ENCODE data around the gene PCSK1. TPM values are rescaled to one million over a fixed set of nuclear protein-coding genes. Genes with fewer than 3 reads are reported as not detected.

The PCSK1 gene
- total RNA-seq (10 to 100 TPM in 3 of 6 donors, 1 to 10 TPM in 3; 2.3 to 33.0 (median 10.5) TPM), polyA plus RNA-seq (10 to 100 TPM in 1 of 2 donors, 1 to 10 TPM in 1; 3.8 to 32.4 TPM)

DNA sequence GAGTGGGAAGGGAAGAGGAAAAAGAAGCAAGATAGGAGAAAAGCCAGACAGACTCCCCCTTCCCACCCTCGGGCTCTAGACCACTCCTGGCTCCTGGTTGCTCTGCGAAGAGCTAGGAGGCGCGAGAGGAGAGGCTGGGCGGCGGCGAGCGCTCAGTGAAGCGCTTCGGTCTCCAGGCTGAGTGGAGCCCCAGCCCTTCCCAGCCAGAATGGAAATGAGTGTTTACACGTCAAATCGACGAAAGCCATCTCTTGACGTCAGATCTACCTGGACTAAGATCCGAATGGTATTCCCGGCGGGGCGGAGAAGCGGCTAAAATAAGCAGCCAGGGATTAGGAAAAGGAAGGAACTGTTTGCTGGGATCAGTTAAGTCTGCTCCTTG, at the start of gene PCSK1:
Gene PCSK1 (minus strand): TSS at position 183 of the 382 bp plus-strand sequence. CDS start 206 bp downstream, outside the sequence.
- no peak for FAIRE-seq
- intact Hi-C loops (cut with DNase I): no loop called here
- Histone ChIP-seq H3K4me1 (no peaks in the 10 kb centered on the region), H3K4me3 (peak within 1 kb of the TSS in 1 of 4 donors; percentile 15), H3K27me3 (peaks cover 0 to 7% (median 3%) of the 10 kb centered on the region in 4 donors), H3K9me3 (no peaks in the 10 kb centered on the region), H3K36me3 (no peaks in the 10 kb centered on the region), H3K27ac (no peak within 1 kb of the TSS)
- peak in 1 of 6 donors; percentile 61 for DNase-seq
- TF ChIP-seq CTCF (IDR thresholded peaks at IDR 0.05): no peak
- 16 to 17% methylated on average over 19 of the region's 19 CpGs for WGBS, 2 donors
- ATAC-seq: peak in 3 of 4 donors; percentile 31 to 75 (median 68)

DNA sequence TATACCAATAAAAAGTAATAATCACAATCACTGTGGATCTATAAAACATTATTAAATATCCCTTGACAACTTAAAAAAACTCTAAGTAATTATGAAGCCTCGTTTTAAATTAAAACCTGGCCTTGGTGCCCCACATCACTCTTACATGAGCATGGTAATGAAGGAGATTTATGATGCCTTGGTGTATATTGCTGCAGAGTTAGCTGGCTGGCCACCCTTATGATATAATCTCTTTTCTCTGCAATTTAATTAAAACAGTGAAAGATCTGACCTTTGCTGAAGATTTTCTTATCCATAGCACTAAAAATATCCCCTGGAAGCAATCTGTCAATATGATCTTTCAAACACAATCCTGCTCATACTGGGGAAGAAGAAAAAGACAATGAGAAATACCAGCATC, 48.8 kb upstream of the PCSK1 start:
- no peak for FAIRE-seq
- H3K4me1 ChIP-seq: no peaks in the 10 kb centered on the region
- no peak for TF ChIP-seq CTCF (IDR thresholded peaks at IDR 0.05)
- H3K27me3 ChIP-seq: no peaks in the 10 kb centered on the region
- 35 to 39% methylated on average over 1 of the region's 1 CpG for WGBS, 2 donors
- no peaks in the 10 kb centered on the region for H3K9me3 ChIP-seq
- no peak for DNase-seq
- H3K27ac ChIP-seq: no peak overlapping the region
- no peak for ATAC-seq
- intact Hi-C loops (cut with DNase I): no loop called here
- H3K4me3 ChIP-seq: no peak overlapping the region
- H3K36me3 ChIP-seq: no peaks in the 10 kb centered on the region

- intact Hi-C loops (cut with DNase I): no loop called here
- FAIRE-seq: no peak
- no peak for TF ChIP-seq CTCF (IDR thresholded peaks at IDR 0.05)
- Histone ChIP-seq H3K27me3 (no peaks in the 10 kb centered on the region), H3K9me3 (no peaks in the 10 kb centered on the region), H3K36me3 (no peaks in the 10 kb centered on the region), H3K4me1 (no peaks in the 10 kb centered on the region), H3K27ac (no peak overlapping the region), H3K4me3 (no peak overlapping the region)
- DNase-seq: no peak
- ATAC-seq: no peak
These were observed 48.1 kb upstream of the PCSK1 start for GRCh38 chr5:96481009-96481786.

DNA sequence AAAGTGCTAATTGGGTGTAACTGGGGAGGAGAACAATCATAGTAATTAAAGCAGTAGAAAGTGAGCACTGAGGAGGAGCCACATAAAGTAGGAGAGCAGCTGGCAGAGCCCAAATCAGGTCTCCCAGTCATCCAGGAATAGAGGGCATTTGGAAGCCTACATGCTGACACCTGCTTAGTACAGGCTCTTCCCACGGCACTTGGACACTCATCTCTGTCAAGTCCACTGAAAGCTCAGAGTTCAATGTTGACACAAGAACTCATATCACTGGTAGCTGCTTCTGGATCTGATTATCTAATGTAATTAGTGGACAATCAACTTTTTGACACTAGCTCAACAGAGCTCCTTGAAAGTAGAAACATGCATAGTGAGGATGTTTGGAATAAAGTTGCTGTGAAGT, 45.9 kb upstream of the PCSK1 start:
- no peaks in the 10 kb centered on the region for H3K27me3 ChIP-seq
- peak in 1 of 6 donors; percentile 19 for DNase-seq
- intact Hi-C loops (cut with DNase I): no loop called here
- no peak for TF ChIP-seq CTCF (IDR thresholded peaks at IDR 0.05)
- H3K36me3 ChIP-seq: no peaks in the 10 kb centered on the region
- H3K27ac ChIP-seq: no peak overlapping the region
- H3K4me3 ChIP-seq: no peak overlapping the region
- FAIRE-seq: no peak
- WGBS, 2 donors: 30 to 35% methylated on average over 1 of the region's 1 CpG
- no peaks in the 10 kb centered on the region for H3K9me3 ChIP-seq
- H3K4me1 ChIP-seq: no peaks in the 10 kb centered on the region
- ATAC-seq: peak; percentile 35 to 68 (median 57)

GRCh38 chr5:96476654-96477053, 43.6 kb upstream of the PCSK1 start:
- TF ChIP-seq CTCF (IDR thresholded peaks at IDR 0.05): no peak
- DNase-seq: no peak
- no peak for FAIRE-seq
- WGBS, 2 donors: 88 to 93% methylated on average over 3 of the region's 3 CpGs
- Histone ChIP-seq H3K27me3 (no peaks in the 10 kb centered on the region), H3K4me1 (no peaks in the 10 kb centered on the region), H3K9me3 (no peaks in the 10 kb centered on the region), H3K36me3 (no peaks in the 10 kb centered on the region), H3K4me3 (no peak overlapping the region), H3K27ac (no peak overlapping the region)
- ATAC-seq: no peak
- intact Hi-C loops (cut with DNase I): no loop called here

All from pancreas (tissue), 10 donors.